ENCODE results near the gene AP5M1.
"Not testable (repeated sequence)": the region's sequence is repeated elsewhere in the genome, so short reads cannot be mapped to it uniquely, and the experiment has no call there.

Gene AP5M1

GRCh38 chr14:57291692-57292647, 23.2 kb downstream of the AP5M1 start:
- no peak for DNase-seq (ENCODE audit: low spot score)

- DNase-seq (ENCODE audit: low spot score) = no peak
These were observed 25.4 kb downstream of the AP5M1 start for GRCh38 chr14:57293866-57294837.

GRCh38 chr14:57295239-57295638, 26.5 kb downstream of the AP5M1 start:
- DNase-seq (ENCODE audit: low spot score) = no peak

- no peak for DNase-seq (ENCODE audit: low spot score)
These were observed 29.1 kb downstream of the AP5M1 start for GRCh38 chr14:57297852-57298251.

- DNase-seq (ENCODE audit: low spot score) = no peak
These were observed 30.7 kb downstream of the AP5M1 start for GRCh38 chr14:57299511-57299910.

- no peak for DNase-seq (ENCODE audit: low spot score)
These were observed 34.1 kb downstream of the AP5M1 start for GRCh38 chr14:57302883-57303282.

GRCh38 chr14:57314396-57315089, 45.8 kb downstream of the AP5M1 start:
- no peak for DNase-seq (ENCODE audit: low spot score)

GRCh38 chr14:57317248-57317833, 48.6 kb downstream of the AP5M1 start:
- peak; percentile 79 for DNase-seq (ENCODE audit: low spot score)

- no peak for DNase-seq (ENCODE audit: low spot score)
These were observed 50.9 kb downstream of the AP5M1 start for GRCh38 chr14:57319636-57320192.

GRCh38 chr14:57323721-57324120, 55.0 kb downstream of the AP5M1 start:
- no peak for DNase-seq (ENCODE audit: low spot score)

- DNase-seq (ENCODE audit: low spot score) = no peak
These were observed 57.5 kb downstream of the AP5M1 start for GRCh38 chr14:57326253-57326652.

GRCh38 chr14:57329833-57330232, 61.1 kb downstream of the AP5M1 start:
- no peak for DNase-seq (ENCODE audit: low spot score)

GRCh38 chr14:57332475-57332874, 63.7 kb downstream of the AP5M1 start:
- not testable (repeated sequence) for DNase-seq (ENCODE audit: low spot score)

- DNase-seq (ENCODE audit: low spot score) = not testable (repeated sequence)
These were observed 65.0 kb downstream of the AP5M1 start for GRCh38 chr14:57333726-57334125.

- DNase-seq (ENCODE audit: low spot score) = not testable (repeated sequence)
These were observed 75.0 kb downstream of the AP5M1 start for GRCh38 chr14:57343545-57344297.

- DNase-seq (ENCODE audit: low spot score) = no peak
These were observed 76.3 kb downstream of the AP5M1 start for GRCh38 chr14:57345106-57345505.

GRCh38 chr14:57346741-57347140, 78.0 kb downstream of the AP5M1 start:
- DNase-seq (ENCODE audit: low spot score) = no peak

All from activated CD4-positive, alpha-beta T cell treated with anti-CD3 and anti-CD28 coated beads, Interleukin-2, Interleukin-4, amounts not matched to agents 100 ng/mL and 50 ng/mL, durations not matched to agents 16 hours and 8 hours (primary cell).